ENCODE data around the gene ELAPOR1.

The ELAPOR1 gene

GRCh38 chr1:109094377-109094803 lies 19.5 kb upstream of the ELAPOR1 start:
- Histone ChIP-seq H3K4me3 (ENCODE audit: low read depth, low read length) (no peak overlapping the region), H3K27me3 (no peaks in the 10 kb centered on the region), H3K9me3 (no peaks in the 10 kb centered on the region), H3K36me3 (peaks cover 10% of the 10 kb centered on the region), H3K4me1 (no peaks in the 10 kb centered on the region)
- no peak for DNase-seq
- TF ChIP-seq CTCF (IDR thresholded peaks at IDR 0.05; ENCODE audit: low read depth, low read length), result no peak

DNA sequence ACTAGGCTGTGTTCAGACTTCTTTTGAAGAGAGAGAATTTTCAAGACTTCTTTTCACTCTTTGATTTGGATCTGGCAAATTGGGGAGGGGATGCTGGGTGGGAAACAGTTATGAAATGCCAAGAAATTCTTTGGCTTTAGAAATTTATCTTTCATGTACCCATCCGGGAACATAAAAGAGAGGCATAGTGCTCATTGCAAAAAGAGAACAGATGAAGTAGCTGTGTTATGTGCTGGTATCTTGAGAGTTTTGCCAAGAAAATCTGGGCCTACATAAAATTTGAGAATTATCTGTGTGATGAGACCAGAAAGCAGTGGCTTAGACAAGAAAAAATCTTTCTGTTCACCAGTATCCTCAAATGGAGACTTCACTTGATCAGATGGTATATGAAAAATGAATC lies 19.0 kb upstream of the ELAPOR1 start:
- H3K4me1 ChIP-seq, result no peaks in the 10 kb centered on the region
- no peaks in the 10 kb centered on the region for H3K9me3 ChIP-seq
- no peak overlapping the region for H3K4me3 ChIP-seq (ENCODE audit: low read depth, low read length)
- TF ChIP-seq CTCF (IDR thresholded peaks at IDR 0.05; ENCODE audit: low read depth, low read length), result no peak
- DNase-seq, result no peak
- H3K27me3 ChIP-seq, result no peaks in the 10 kb centered on the region
- H3K36me3 ChIP-seq, result peaks cover 10% of the 10 kb centered on the region

DNA sequence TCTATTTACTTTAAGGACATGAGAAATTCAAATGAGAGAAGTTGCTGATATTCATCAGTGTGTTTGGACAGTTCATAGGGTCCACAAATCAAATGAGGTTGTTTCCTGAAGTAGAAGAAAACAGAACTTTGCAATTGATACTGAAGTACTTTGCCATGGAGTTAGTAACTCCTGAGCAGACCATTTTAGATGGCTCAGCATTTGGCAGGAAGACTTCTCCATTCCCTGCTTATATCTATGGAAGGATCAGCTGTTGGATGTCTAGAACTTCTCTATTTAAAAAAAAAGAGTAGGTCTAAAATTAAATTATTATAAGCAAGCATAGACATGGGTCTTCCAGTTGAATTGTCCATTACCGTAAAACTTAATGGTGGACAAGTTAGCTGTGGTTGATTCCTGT lies 18.3 kb upstream of the ELAPOR1 start:
- TF ChIP-seq CTCF (IDR thresholded peaks at IDR 0.05; ENCODE audit: low read depth, low read length), result no peak
- Histone ChIP-seq H3K27me3 (no peaks in the 10 kb centered on the region), H3K9me3 (no peaks in the 10 kb centered on the region), H3K4me1 (no peaks in the 10 kb centered on the region), H3K36me3 (peaks cover 10% of the 10 kb centered on the region), H3K4me3 (ENCODE audit: low read depth, low read length) (no peak overlapping the region)
- no peak for DNase-seq

DNA sequence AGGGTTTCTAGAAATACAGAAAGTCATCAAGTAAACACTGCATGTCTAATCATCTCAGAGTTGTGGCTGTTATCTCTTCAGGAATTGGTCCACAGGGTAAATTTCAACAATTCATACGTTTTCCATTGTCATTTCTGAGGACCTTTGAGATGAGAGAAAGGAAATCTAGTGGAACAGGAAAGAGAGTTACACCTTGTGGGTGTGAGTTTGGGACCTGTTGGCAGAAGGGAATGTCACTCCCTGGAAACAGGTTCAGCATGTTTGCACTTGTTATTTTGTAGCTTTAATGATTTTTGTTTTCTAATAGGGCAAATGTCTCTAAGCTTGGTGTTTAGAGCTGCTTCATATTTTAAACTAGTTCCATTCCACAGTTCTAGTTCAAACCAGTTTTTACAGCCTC lies 17.8 kb upstream of the ELAPOR1 start:
- no peak for TF ChIP-seq CTCF (IDR thresholded peaks at IDR 0.05; ENCODE audit: low read depth, low read length)
- H3K4me3 ChIP-seq (ENCODE audit: low read depth, low read length), result no peak overlapping the region
- H3K36me3 ChIP-seq, result peaks cover 10% of the 10 kb centered on the region

DNA sequence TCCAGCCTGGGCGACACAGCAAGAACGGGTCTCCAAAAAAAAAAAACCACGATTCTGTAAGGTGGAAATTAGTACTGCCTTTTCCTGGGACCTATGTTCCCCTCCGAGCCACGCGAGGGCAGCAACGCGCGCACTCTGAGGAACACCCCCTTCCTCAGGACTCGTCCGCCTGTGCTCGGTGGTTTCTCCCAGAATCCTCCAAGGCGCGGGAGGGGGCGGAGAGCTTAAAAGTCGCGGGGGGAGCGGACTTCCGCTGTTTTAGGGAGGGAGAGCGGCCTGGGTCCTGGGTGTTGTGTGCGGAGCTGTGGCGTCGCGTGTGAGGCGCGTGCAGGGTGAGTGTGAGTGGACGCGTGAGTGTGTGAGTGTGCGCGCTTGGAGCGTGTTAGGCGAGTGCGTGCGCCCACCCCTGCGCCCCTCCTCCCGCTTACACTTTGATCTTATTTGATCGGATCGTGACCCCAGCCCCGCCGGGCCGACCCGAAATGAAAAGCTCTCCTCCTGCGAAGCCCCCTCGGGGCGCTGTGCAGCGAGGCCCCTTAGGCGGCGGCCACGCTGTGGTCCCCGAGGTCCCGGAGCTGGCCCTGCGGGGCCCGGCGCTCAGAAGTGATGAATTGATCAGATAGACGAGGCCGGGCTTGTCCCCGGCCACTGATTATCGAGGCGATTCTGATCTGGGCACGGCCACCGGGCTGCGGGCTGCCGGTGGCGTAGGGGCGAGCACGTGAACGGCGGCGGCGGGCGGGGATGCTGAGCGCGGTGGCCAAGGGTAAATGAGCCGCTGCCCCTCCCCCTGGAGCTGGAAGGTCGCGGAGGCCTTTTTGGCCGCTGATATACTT lies 13.8 kb upstream of the ELAPOR1 start:
- no peaks in the 10 kb centered on the region for H3K9me3 ChIP-seq
- peaks cover 9% of the 10 kb centered on the region for H3K36me3 ChIP-seq
- H3K27me3 ChIP-seq, result no peaks in the 10 kb centered on the region
- H3K4me3 ChIP-seq (ENCODE audit: low read depth, low read length), result peak overlapping the region; percentile 93
- peak; percentile 97 for DNase-seq
- TF ChIP-seq CTCF (IDR thresholded peaks at IDR 0.05; ENCODE audit: low read depth, low read length), result peak; percentile 84
- no peaks in the 10 kb centered on the region for H3K4me1 ChIP-seq

More for the DNA sequence above, 17.8 kb upstream of the ELAPOR1 start:
- DNase-seq, result no peak
- Histone ChIP-seq H3K27me3 (no peaks in the 10 kb centered on the region), H3K9me3 (no peaks in the 10 kb centered on the region), H3K4me1 (no peaks in the 10 kb centered on the region)

Measured in BE2C (cell line).